ENCODE measurements around the gene FAM83D. TPM values are rescaled to one million over a fixed set of nuclear protein-coding genes. Genes with fewer than 3 reads are reported as not detected.

The FAM83D gene
- total and polyA plus RNA-seq, 2 experiments from 2014 or later: 33.3 to 91.3 TPM

- TF ChIP-seq EZH2 (IDR thresholded peaks at IDR 0.05; ENCODE audit: low read depth, unreplicated experiment) (no peak), CREB1 (CRISPR knock-in tag; IDR thresholded peaks at IDR 0.05; ENCODE audit: low read depth) (no peak), NANOG (IDR thresholded peaks at IDR 0.05; ENCODE audit: borderline replicate concordance) (no peak), EZH2phosphoT487 (IDR thresholded peaks at IDR 0.05; ENCODE audit: unreplicated experiment) (no peak), ZNF462 (CRISPR knock-in tag; IDR thresholded peaks at IDR 0.05) (no peak), STAT1 (IDR thresholded peaks at IDR 0.05; ENCODE audit: unreplicated experiment) (no peak), ZNF114 (CRISPR knock-in tag; IDR thresholded peaks at IDR 0.05) (no peak), ZNF331 (CRISPR knock-in tag; IDR thresholded peaks at IDR 0.05; ENCODE audit: low read depth) (no peak)
- ATAC-seq: no peak
- peaks cover 13% of the 10 kb centered on the region for H3K27me3 Mint-ChIP-seq (ENCODE audit: insufficient read depth, low read depth, poor library complexity)
- no peak overlapping the region for H2AFZ ChIP-seq
- H3K27me3 ChIP-seq (ENCODE audit: insufficient read depth): no peaks in the 10 kb centered on the region
- no peaks in the 10 kb centered on the region for H4K20me1 ChIP-seq (replicated peaks; ENCODE audit: insufficient read depth)
- DNase-seq (ENCODE audit: low spot score): no peak
- H3K36me3 Mint-ChIP-seq (ENCODE audit: low read depth): no peaks in the 10 kb centered on the region
- no peak overlapping the region for H3K4me3 ChIP-seq
- H3K9me2 ChIP-seq (ENCODE audit: insufficient read depth): no peaks in the 10 kb centered on the region
- H3K9me3 Mint-ChIP-seq: no peaks in the 10 kb centered on the region
- no peaks in the 10 kb centered on the region for H3K79me2 ChIP-seq (replicated peaks; ENCODE audit: insufficient read depth)
- peaks cover 5% of the 10 kb centered on the region for H3K4me1 ChIP-seq (ENCODE audit: insufficient read depth)
- no peaks in the 10 kb centered on the region for H3K36me3 ChIP-seq (ENCODE audit: insufficient read depth)
- no peak overlapping the region for H3K27ac ChIP-seq (ENCODE audit: low read depth)
- H3K4me3 Mint-ChIP-seq: no peak overlapping the region
- H3F3A ChIP-seq (replicated peaks; ENCODE audit: low read depth): no peaks in the 10 kb centered on the region
- H3K27ac Mint-ChIP-seq: no peak overlapping the region
- no peak overlapping the region for H3K4me2 ChIP-seq
- H3K4me1 Mint-ChIP-seq: peaks cover 9% of the 10 kb centered on the region
These were observed 37.2 kb upstream of the FAM83D start for GRCh38 chr20:38889050-38889449.

Measured in GM23338 (cell line).